ENCODE data around the gene INKA2. TPM values are rescaled to one million over a fixed set of nuclear protein-coding genes. Genes with fewer than 3 reads are reported as not detected.

The INKA2 gene
- total and polyA plus RNA-seq, 2 of the 4 experiments (the other 2 are of a cell fraction): 2.2 to 2.6 TPM

DNA sequence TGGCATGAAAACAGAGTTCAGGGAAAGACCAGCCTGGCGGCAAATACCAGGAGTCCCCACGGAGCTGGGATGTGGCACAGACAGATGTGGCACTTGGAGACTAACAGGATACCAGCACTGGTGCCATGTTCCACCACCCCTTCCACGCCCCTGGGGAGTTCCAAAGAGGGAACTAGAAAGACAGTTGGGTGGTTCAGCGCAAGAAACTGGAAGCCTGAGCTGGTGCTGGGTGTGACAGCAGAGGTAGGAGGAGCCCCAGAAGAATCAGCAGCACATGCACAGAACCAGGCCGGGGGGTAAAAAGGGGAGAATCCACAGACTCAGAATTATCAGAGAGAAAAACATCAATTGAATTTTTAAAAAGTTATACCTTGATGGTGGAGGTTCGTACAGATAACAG, 38.9 kb upstream of the INKA2 start:
- WGBS, 2 experiments (ENCODE audit: extremely low coverage in 2 of 2, insufficient read length in 1 of 2): no CpG with 5 or more reads among the region's 6 CpGs
- Histone ChIP-seq H3K23ac (ENCODE audit: low read depth, low read length) (no peak overlapping the region), H4K91ac (ENCODE audit: insufficient read depth, low read depth, low read length) (peak overlapping the region; percentile 91), H4K8ac (ENCODE audit: low read depth in 2 of 2, low read length in 2 of 2) (peak overlapping the region; percentile 30 to 39; a peak in 3 of 4 replicates), H3K56ac (ENCODE audit: extremely low read depth, insufficient read depth, low read length) (no peak overlapping the region; the same call in 1 of the 2 replicates), H3K4ac (ENCODE audit: low read depth, low read length) (peak overlapping the region; percentile 84), H2BK15ac (ENCODE audit: low read depth, low read length) (peak overlapping the region; percentile 38; the same call in 1 of the 3 replicates), H3K36me3 (ENCODE audit: control insufficient read depth, insufficient read depth, low read length) (no peaks in the 10 kb centered on the region), H3K9ac (ENCODE audit: low read depth, low read length) (no peak overlapping the region), H3K4me3 (ENCODE audit: insufficient read depth, low read depth, low read length) (no peak overlapping the region), H2AK5ac (ENCODE audit: low read depth, low read length) (no peak overlapping the region; the same call in none of the 2 replicates), H3K18ac (ENCODE audit: low read depth, low read length) (peak overlapping the region; percentile 75; the same call in 1 of the 2 replicates), H3K14ac (replicated peaks; ENCODE audit: low read depth, low read length) (0 out of 2 replicates have a peak overlapping the region, but pooled peaks have one; percentile 3), H2AK9ac (replicated peaks; ENCODE audit: low read depth, low read length, poor library complexity) (no peak overlapping the region), H3K4me2 (ENCODE audit: low read depth, low read length) (no peak overlapping the region), H2BK5ac (ENCODE audit: low read depth, low read length, poor library complexity, severe bottlenecking) (no peak overlapping the region), H2AFZ (replicated peaks; ENCODE audit: low read length, poor library complexity) (no peak overlapping the region), H4K5ac (ENCODE audit: low read depth, low read length) (peak overlapping the region; percentile 68; the same call in 1 of the 2 replicates), H3K4me1 (ENCODE audit: control insufficient read depth, insufficient read depth, low read length) (peaks cover 23% of the 10 kb centered on the region), H2BK20ac (ENCODE audit: low read depth, low read length) (peak overlapping the region; percentile 96), H3K9me1 (ENCODE audit: insufficient read depth, low read length) (peaks cover 7% of the 10 kb centered on the region), H3K27me3 (ENCODE audit: control insufficient read depth, insufficient read depth, low read length) (peaks cover 5% of the 10 kb centered on the region), H3K27ac (ENCODE audit: insufficient read depth, low read length) (no peak overlapping the region; the same call in 1 of the 2 replicates), H2BK120ac (ENCODE audit: low read depth, low read length) (peak overlapping the region; percentile 73), H3K79me1 (ENCODE audit: low read depth in 1 of 2, low read length in 2 of 2) (no peaks in the 10 kb centered on the region; a peak in 1 of 4 replicates), H4K20me1 (ENCODE audit: insufficient read depth, low read length) (no peaks in the 10 kb centered on the region), H3K9me3 (ENCODE audit: control insufficient read depth, insufficient read depth, low read length) (no peaks in the 10 kb centered on the region)
- DNase-seq (no peak), ATAC-seq (ENCODE audit: low read depth) (no peak)
- dilution Hi-C loops (cut with HindIII; ENCODE audit: low sequenced_read_pairs, unreplicated experiment): no loop called here
- BruUV-seq (replicated peaks): no TSS peak
- intact Hi-C loops (cut with micrococcal nuclease): loop anchor here (5.0 kb wide), 4 partner anchors 99 to 584 kb away; no protein-coding TSS in a partner anchor
- ChIA-PET POLR2A (ENCODE audit: unreplicated experiment) (no interaction called here), CTCF (interaction anchor here (0.6 kb wide), 1 partner anchor 102 kb away, joined by 3 read pairs; no protein-coding TSS in a partner anchor)
- in situ Hi-C loops (cut with MboI; ENCODE audit: low sequenced_read_pairs): no loop called here
- TF ChIP-seq, protein P1, sequence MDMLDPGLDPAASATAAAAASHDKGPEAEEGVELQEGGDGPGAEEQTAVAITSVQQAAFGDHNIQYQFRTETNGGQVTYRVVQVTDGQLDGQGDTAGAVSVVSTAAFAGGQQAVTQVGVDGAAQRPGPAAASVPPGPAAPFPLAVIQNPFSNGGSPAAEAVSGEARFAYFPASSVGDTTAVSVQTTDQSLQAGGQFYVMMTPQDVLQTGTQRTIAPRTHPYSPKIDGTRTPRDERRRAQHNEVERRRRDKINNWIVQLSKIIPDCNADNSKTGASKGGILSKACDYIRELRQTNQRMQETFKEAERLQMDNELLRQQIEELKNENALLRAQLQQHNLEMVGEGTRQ (IDR thresholded peaks at IDR 0.05; ENCODE audit: low read depth, low read length): no peak
- TF ChIP-seq BHLHE40 (IDR thresholded peaks at IDR 0.05; ENCODE audit: low read depth, low read length): no peak
- no peak for TF ChIP-seq MAFK (IDR thresholded peaks at IDR 0.05; ENCODE audit: low read depth, low read length)
- TF ChIP-seq RCOR1 (IDR thresholded peaks at IDR 0.05; ENCODE audit: insufficient replicate concordance, low read length): no peak
- no peak for TF ChIP-seq RAD21 (IDR thresholded peaks at IDR 0.05; ENCODE audit: low read length)
- no peak for TF ChIP-seq CEBPB (IDR thresholded peaks at IDR 0.05; ENCODE audit: low read depth, low read length)
